K562 (cell line): ENCODE measurements around the gene PLD3. TPM values are rescaled to one million over a fixed set of nuclear protein-coding genes. Genes with fewer than 3 reads are reported as not detected.
A peak's percentile ranks its signal among the peaks of the same experiment; 100 is the strongest.

Source experiments
- ATAC-seq: fragments of 200-7000 bp; cut with Tn5 transposase; 3 replicates; pipeline ENCODE4 v1.9.1; 2020; ENCODE audit warnings: moderate library complexity
- BruUV-seq: library from RNA; stranded (reverse); fragments of 400-500 nt; replicated peaks from 2 replicates; lab custom pipeline; 2021; lab: Mats Ljungman, UMichigan
- CTCF ChIA-PET: fragments of 300-600 bp; formaldehyde crosslinking; extraction: SDS; loops from one replicate; lab custom pipeline; 2021; ENCODE audit warnings: low intra/inter-chr PET ratio; lab: Yijun Ruan, JAX
- POLR2A ChIA-PET: fragments of 300-600, 350-650 bp; sonication (Branson Sonifier 250); formaldehyde crosslinking; extraction: SDS; loops from one replicate; lab custom pipeline; 2021; ENCODE audit warnings: antibody characterized with exemption, inconsistent platforms; lab: Yijun Ruan, JAX
- DNase-seq, 4 experiments: peaks; one replicate each; pipeline versions ENCODE4 v3.0.0 to v3.0.0-alpha.2; 2011 to 2018; ENCODE audit warnings: low spot score in 3 of 4, mixed read lengths in 3 of 4; ENCODE audit errors: extremely low read depth in 1 of 4
- FAIRE-seq: peaks from 2 replicates; lab custom pipeline; 2011; peaks lifted over from hg19 to GRCh38; lab: Jason Lieb, UNC
- H2AFZ ChIP-seq: 2 replicates; pipeline ENCODE4 v1.6.0; 2011; ENCODE audit warnings: low read depth, low read length, control low read depth, inconsistent platforms
- H3K27ac ChIP-seq: fragments of 200-600 bp; 3 replicates; pipeline ENCODE4 v1.8.0; 2011; ENCODE audit warnings: low read depth, mild to moderate bottlenecking, control low read depth, inconsistent platforms, low read length, moderate library complexity, mixed read lengths; ENCODE audit errors: extremely low read depth
- H3K27me3 ChIP-seq, 2 experiments: fragments of 300-600 bp in 1 of 2; 2 replicates in 1 of 2; 3 replicates in 1 of 2; pipeline versions ENCODE4 v1.6.0 to v1.8.0; 2011; ENCODE audit warnings: inconsistent platforms in 2 of 2, low read length in 2 of 2, mild to moderate bottlenecking in 1 of 2, mixed read lengths in 1 of 2, moderate library complexity in 1 of 2; ENCODE audit not compliant: control insufficient read depth in 2 of 2, insufficient read depth in 2 of 2
- H3K36me3 ChIP-seq: fragments of 300-600 bp; 3 replicates; pipeline ENCODE4 v1.8.0; 2011; ENCODE audit warnings: mild to moderate bottlenecking, low read length, inconsistent platforms; ENCODE audit not compliant: control insufficient read depth, insufficient read depth
- H3K4me1 ChIP-seq, 2 experiments: fragments of 200-600 bp in 1 of 2; replicated peaks in 1 of 2; 2 replicates in 1 of 2; 3 replicates in 1 of 2; pipeline versions ENCODE4 v1.5.1 to v1.8.0; 2011; ENCODE audit warnings: inconsistent platforms in 2 of 2, low read length in 2 of 2, mild to moderate bottlenecking in 1 of 2, mixed read lengths in 1 of 2, moderate library complexity in 1 of 2; ENCODE audit not compliant: control insufficient read depth in 2 of 2, insufficient read depth in 2 of 2
- H3K4me2 ChIP-seq: 2 replicates; pipeline ENCODE4 v1.6.1; 2011; ENCODE audit warnings: low read length, control low read depth, inconsistent platforms, mixed read lengths; ENCODE audit not compliant: insufficient read depth
- H3K4me3 ChIP-seq: fragments of 200-600 bp; sonication (generic), shearing (Covaris generic); 2 replicates; pipeline ENCODE4 v1.5.1; 2016; ENCODE audit warnings: control low read depth, inconsistent platforms
- H3K79me2 ChIP-seq: fragments of 200-600 bp; 3 replicates; pipeline ENCODE4 v1.8.0; 2011; ENCODE audit warnings: low read length, inconsistent platforms; ENCODE audit not compliant: control insufficient read depth, insufficient read depth
- H3K9ac ChIP-seq, 2 experiments: 2 replicates each; pipeline versions ENCODE4 v1.6.0 to v1.6.1; 2011; ENCODE audit warnings: low read depth in 2 of 2, low read length in 2 of 2, control low read depth in 1 of 2, inconsistent platforms in 1 of 2, mild to moderate bottlenecking in 1 of 2, mixed read lengths in 1 of 2; ENCODE audit not compliant: insufficient read depth in 1 of 2
- H3K9me1 ChIP-seq: one replicate; pipeline ENCODE4 v1.6.0; 2011; ENCODE audit warnings: inconsistent platforms, mild to moderate bottlenecking, low read length, moderate library complexity; ENCODE audit not compliant: control insufficient read depth, insufficient read depth
- H3K9me3 ChIP-seq: replicated peaks from 2 replicates; pipeline ENCODE4 v1.5.1; 2011; ENCODE audit warnings: low read depth, low read length, inconsistent platforms; ENCODE audit not compliant: control insufficient read depth, insufficient read depth
- H4K20me1 ChIP-seq: replicated peaks from 2 replicates; pipeline ENCODE4 v1.6.1; 2011; ENCODE audit warnings: low read length, inconsistent platforms, mixed read lengths; ENCODE audit not compliant: control insufficient read depth, insufficient read depth
- PREB ChIP-seq: sonication (generic); formaldehyde crosslinking; IDR thresholded peaks from 2 replicates; pipeline ENCODE4 v1.8.1; 2023; ENCODE audit warnings: mild to moderate bottlenecking, missing genetic modification reagents
- RCOR1 ChIP-seq, 2 experiments: IDR thresholded peaks; 2 replicates each; pipeline ENCODE4 v1.6.1; 2012; ENCODE audit warnings: low read depth in 2 of 2, low read length in 2 of 2, borderline replicate concordance in 1 of 2, improper control_type of control experiment in 1 of 2
- XRCC4 ChIP-seq: IDR thresholded peaks from one replicate; pipeline ENCODE4 v1.6.1; 2011; ENCODE audit not compliant: insufficient read depth, insufficient read length; ENCODE audit errors: extremely low read depth
- ZNF184 ChIP-seq: sonication (generic); formaldehyde crosslinking; IDR thresholded peaks from 2 replicates; pipeline ENCODE4 v1.5.0; 2020; ENCODE audit warnings: missing genetic modification reagents
- ZNF780A ChIP-seq: fragments of 250-450 bp; sonication (Bioruptor Pico); IDR thresholded peaks from 2 replicates; pipeline ENCODE4 v1.5.0; 2021; ENCODE audit warnings: mild to moderate bottlenecking
- WGBS: fragments of 100-300 bp; shearing (Covaris generic); methylation state at CpG from one replicate; pipeline ENCODE4 v1.1.6; 2016; ENCODE audit warnings: low coverage, mixed read lengths; ENCODE audit not compliant: insufficient coverage; ENCODE audit errors: missing lambda C conversion rate; 5-methylcytosine and 5-hydroxymethylcytosine counted together
- in situ Hi-C: fragments of 300-500 bp; cut with MboI; formaldehyde crosslinking; loops from 4 replicates; pipeline ENCODE4 v1.15.0; 2018; ENCODE audit warnings: inconsistent platforms, mixed read lengths
- intact Hi-C: fragments of 100-400 bp; cut with micrococcal nuclease; formaldehyde crosslinking; loops from 2 replicates; pipeline ENCODE4 v1.14.2; 2022
- polyA plus RNA-seq, 8 experiments: library from polyadenylated mRNA; depleted of rRNA in 4 of 8; stranded (reverse) in 5 of 8; unstranded in 3 of 8; fragments of >200 nt; fragmentation: Nextera tagmentation in 2 of 8; fragmentation: Illumina TruSeq in 1 of 8; extraction: Ambion mirVana in 2 of 8; extraction: Trizol in 1 of 8; gene quantifications; 2 replicates each; pipeline versions ENCODE4 v1.2.1 to v1.2.3, GENCODE V29; 2011 to 2014; ENCODE audit warnings: inconsistent platforms in 1 of 8, missing spikeins in 1 of 8
- total RNA-seq, 7 experiments: library from RNA; depleted of rRNA in 6 of 7; stranded (reverse); fragments of >200 nt in 6 of 7; fragmentation: Illumina TruSeq in 2 of 7; extraction: Trizol in 2 of 7; gene quantifications; 2 replicates each; pipeline versions ENCODE4 v1.2.1 to v1.2.3, GENCODE V29; 2011 to 2021; ENCODE audit warnings: low replicate concordance in 1 of 7
- TF ChIP-seq, protein P1 (sequence below): fragments of 250-450 bp; sonication (Bioruptor Pico); IDR thresholded peaks from 2 replicates; pipeline ENCODE4 v1.8.0; 2021; ENCODE audit warnings: moderate library complexity, mild to moderate bottlenecking, inconsistent platforms

PLD3 gene
- total and polyA plus RNA-seq, 9 of the 15 experiments (the other 6 are each of a cell fraction or from before 2014, with no cell fraction given): 2.3 to 128 (median 72.7) TPM

- Histone ChIP-seq H2AFZ (no peak overlapping the region), H3K36me3 (peaks cover 12% of the 10 kb centered on the region; the same call in 1 of the 3 replicates), H3K9ac (no peak overlapping the region), H3K27me3 (no peaks in the 10 kb centered on the region), H3K27ac (no peak overlapping the region), H3K9me3 (no peaks in the 10 kb centered on the region), H3K4me1 (no peaks in the 10 kb centered on the region; a peak in 1 of 5 replicates), H4K20me1 (no peaks in the 10 kb centered on the region), H3K79me2 (no peaks in the 10 kb centered on the region), H3K9me1 (peaks cover 4% of the 10 kb centered on the region), H3K4me2 (no peak overlapping the region), H3K4me3 (no peak overlapping the region)
- intact Hi-C loops: no loop called here
- DNase-seq (no peak), FAIRE-seq (no peak), ATAC-seq (no peak)
- no TSS peak for BruUV-seq
- POLR2A ChIA-PET: no interaction called here
- in situ Hi-C loops: no loop called here
- CTCF ChIA-PET: no interaction called here
- WGBS: 83% methylated on average over 9 of the region's 9 CpGs
- TF ChIP-seq ZNF184 (CRISPR knock-in tag) (0 out of 2 replicates have a peak, but pooled peaks have one; percentile 18), PREB (no peak), XRCC4 (no peak), RCOR1 (IDR thresholded peaks at IDR 0.05; ENCODE audit: borderline replicate concordance in 1 of 2, low read depth in 2 of 2, low read length in 2 of 2) (0 out of 4 replicates have a peak, but pooled peaks of 1 of the 2 experiments have one; percentile 18), ZNF780A (CRISPR knock-in tag) (no peak)
- TF ChIP-seq, protein P1, sequence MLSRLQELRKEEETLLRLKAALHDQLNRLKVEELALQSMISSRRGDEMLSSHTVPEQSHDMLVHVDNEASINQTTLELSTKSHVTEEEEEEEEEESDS (CRISPR knock-in tag): no peak
Observed at GRCh38 chr19:40313229-40313983, 35.1 kb upstream of the PLD3 start.
